HG03521 (cell line): Measurements from ENCODE around the gene PCDHB10.
"Not testable (repeated sequence)": the region's sequence is repeated elsewhere in the genome, so short reads cannot be mapped to it uniquely, and the experiment has no call there.

Source experiments
- ATAC-seq: cut with Tn5 transposase; IDR thresholded peaks from one replicate; pipeline ENCODE4 v1.9.1; 2021; ENCODE audit warnings: mild to moderate bottlenecking, moderate library complexity; ENCODE audit not compliant: unreplicated experiment

The PCDHB10 gene

GRCh38 chr5:141186897-141187512 is 5.1 kb upstream of the PCDHB10 start, which contains the start of gene PCDHB9:
TSS of gene PCDHB9 (plus strand) at chr5:141187161. CDS start at chr5:141187319, 158 bp downstream.
- ATAC-seq: no peak

- not testable (repeated sequence) for ATAC-seq
Measured at GRCh38 chr5:141188682-141189081, 3.5 kb upstream of the PCDHB10 start.

GRCh38 chr5:141189131-141189530 is 3.0 kb upstream of the PCDHB10 start:
- ATAC-seq: not testable (repeated sequence)

GRCh38 chr5:141194332-141194731 is 2.2 kb downstream of the PCDHB10 start:
- ATAC-seq: not testable (repeated sequence)

GRCh38 chr5:141196363-141196762 is 4.2 kb downstream of the PCDHB10 start:
- ATAC-seq: no peak

- ATAC-seq: no peak
Measured at GRCh38 chr5:141199359-141200235, 7.4 kb downstream of the PCDHB10 start, which contains the start of gene PCDHB11. TSS of gene PCDHB11 (plus strand) at chr5:141199627. CDS start at chr5:141199775, 148 bp downstream.

- not testable (repeated sequence) for ATAC-seq
Measured at GRCh38 chr5:141201126-141201525, 9.0 kb downstream of the PCDHB10 start.

GRCh38 chr5:141201646-141202045 is 9.5 kb downstream of the PCDHB10 start:
- not testable (repeated sequence) for ATAC-seq

GRCh38 chr5:141208478-141208877 is 16.3 kb downstream of the PCDHB10 start, which contains the start of gene PCDHB12:
TSS of gene PCDHB12 (plus strand) at chr5:141208719. CDS start at chr5:141208908, 189 bp downstream.
- ATAC-seq: no peak

- not testable (repeated sequence) for ATAC-seq
Measured at GRCh38 chr5:141210281-141210680, 18.1 kb downstream of the PCDHB10 start.

GRCh38 chr5:141210849-141211248 is 18.7 kb downstream of the PCDHB10 start:
- ATAC-seq: not testable (repeated sequence)

GRCh38 chr5:141213656-141214339 is 21.6 kb downstream of the PCDHB10 start, which contains the start of gene PCDHB13:
TSS of gene PCDHB13 (plus strand) at chr5:141213919. CDS start at chr5:141214124, 205 bp downstream.
- ATAC-seq: not testable (repeated sequence)

- not testable (repeated sequence) for ATAC-seq
Measured at GRCh38 chr5:141214583-141214982, 22.4 kb downstream of the PCDHB10 start.

GRCh38 chr5:141215504-141215903 is 23.4 kb downstream of the PCDHB10 start:
- ATAC-seq: not testable (repeated sequence)

GRCh38 chr5:141216035-141216434 is 23.9 kb downstream of the PCDHB10 start:
- ATAC-seq: not testable (repeated sequence)

GRCh38 chr5:141223112-141223783 is 31.1 kb downstream of the PCDHB10 start, which contains the start of gene PCDHB14:
TSS of gene PCDHB14 (plus strand) at chr5:141223343. CDS start at chr5:141223506, 163 bp downstream.
- ATAC-seq: no peak

- ATAC-seq: not testable (repeated sequence)
Measured at GRCh38 chr5:141224844-141225243, 32.7 kb downstream of the PCDHB10 start.

- ATAC-seq: not testable (repeated sequence)
Measured at GRCh38 chr5:141225421-141225820, 33.3 kb downstream of the PCDHB10 start.

GRCh38 chr5:141234109-141234667 is 42.0 kb downstream of the PCDHB10 start:
- no peak for ATAC-seq

GRCh38 chr5:141235922-141236321 is 43.8 kb downstream of the PCDHB10 start:
- not testable (repeated sequence) for ATAC-seq
